HCT116 (cell line): ENCODE measurements around the gene PDE4B.

Source experiments
- ZNF274 ChIP-seq: fragments of 200-500 bp; sonication (Bioruptor generic); IDR thresholded peaks from 2 replicates; pipeline ENCODE4 v1.6.1; 2014; ENCODE audit warnings: mild to moderate bottlenecking, low read depth, low read length, inconsistent platforms
- TF ChIP-seq, protein P1 (sequence below), 3 experiments: fragments of 200-600 bp in 1 of 3; sonication (generic) in 1 of 3; IDR thresholded peaks in 2 of 3; conservative IDR thresholded peaks in 1 of 3; 2 replicates each; pipeline ENCODE4 v1.5.1; 2012 to 2017; ENCODE audit warnings: low read depth in 2 of 3, low read length in 2 of 3, antibody characterized with exemption in 1 of 3, borderline replicate concordance in 1 of 3, control low read depth in 1 of 3, mild to moderate bottlenecking in 1 of 3, mixed read lengths in 1 of 3, mixed run types in 1 of 3, moderate library complexity in 1 of 3; ENCODE audit not compliant: insufficient read depth in 1 of 3

DNA sequence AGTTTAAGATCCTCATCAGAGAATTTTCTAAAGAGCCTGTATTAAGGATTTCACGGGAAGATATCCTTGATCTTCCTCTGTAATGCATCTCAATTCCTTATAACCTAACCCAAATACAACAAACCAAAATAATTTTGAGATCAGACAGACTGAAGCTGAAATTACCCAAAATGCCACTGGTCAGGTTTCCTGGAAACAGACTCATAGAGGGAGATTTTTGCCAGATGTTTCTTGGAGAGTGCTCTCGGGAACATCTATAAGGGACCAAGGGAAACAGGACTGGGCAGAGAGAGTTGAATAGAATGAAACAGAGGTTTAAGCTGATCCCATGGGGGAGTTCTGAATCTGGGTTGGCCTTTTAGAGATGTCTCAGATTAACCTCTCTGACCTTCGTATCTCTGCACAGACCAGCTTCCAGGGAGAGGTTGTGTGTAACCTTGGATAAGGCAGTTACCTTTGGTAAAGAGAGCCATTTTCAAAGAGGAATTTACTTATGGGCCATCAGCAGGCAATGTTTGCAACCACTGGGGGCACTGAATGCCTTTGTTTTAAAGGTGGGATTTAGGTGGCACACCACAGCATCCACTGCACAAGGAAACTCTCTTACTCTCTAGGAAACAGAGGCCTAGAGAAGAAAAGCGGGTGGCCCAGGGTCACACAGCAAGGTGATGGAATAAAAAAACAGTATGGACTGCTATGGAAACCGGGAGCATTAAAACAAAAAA, 610.5 kb downstream of the PDE4B start:
- TF ChIP-seq, protein P1, sequence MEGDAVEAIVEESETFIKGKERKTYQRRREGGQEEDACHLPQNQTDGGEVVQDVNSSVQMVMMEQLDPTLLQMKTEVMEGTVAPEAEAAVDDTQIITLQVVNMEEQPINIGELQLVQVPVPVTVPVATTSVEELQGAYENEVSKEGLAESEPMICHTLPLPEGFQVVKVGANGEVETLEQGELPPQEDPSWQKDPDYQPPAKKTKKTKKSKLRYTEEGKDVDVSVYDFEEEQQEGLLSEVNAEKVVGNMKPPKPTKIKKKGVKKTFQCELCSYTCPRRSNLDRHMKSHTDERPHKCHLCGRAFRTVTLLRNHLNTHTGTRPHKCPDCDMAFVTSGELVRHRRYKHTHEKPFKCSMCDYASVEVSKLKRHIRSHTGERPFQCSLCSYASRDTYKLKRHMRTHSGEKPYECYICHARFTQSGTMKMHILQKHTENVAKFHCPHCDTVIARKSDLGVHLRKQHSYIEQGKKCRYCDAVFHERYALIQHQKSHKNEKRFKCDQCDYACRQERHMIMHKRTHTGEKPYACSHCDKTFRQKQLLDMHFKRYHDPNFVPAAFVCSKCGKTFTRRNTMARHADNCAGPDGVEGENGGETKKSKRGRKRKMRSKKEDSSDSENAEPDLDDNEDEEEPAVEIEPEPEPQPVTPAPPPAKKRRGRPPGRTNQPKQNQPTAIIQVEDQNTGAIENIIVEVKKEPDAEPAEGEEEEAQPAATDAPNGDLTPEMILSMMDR (IDR thresholded peaks at IDR 0.05 in 2 of 3, conservative IDR thresholded peaks at IDR 0.05 in 1 of 3; ENCODE audit: borderline replicate concordance in 1 of 3, insufficient read depth in 1 of 3, low read depth in 2 of 3, low read length in 2 of 3) = peak in 1 of 3 experiments; percentile 33; a peak in 1 of 6 replicates
- no peak for TF ChIP-seq ZNF274
